Fibroblast of lung (primary cell): ENCODE measurements around the gene CD207.

Experiments used
- CTCF ChIP-seq, 2 donors: IDR thresholded peaks in 1 of 2; conservative IDR thresholded peaks in 1 of 2; 1 replicate in 1 of 2; 2 replicates in 1 of 2; pipeline ENCODE4 v1.5.1; 2011 to 2012; ENCODE audit warnings: low read length in 2 of 2, control low read depth in 1 of 2, inconsistent platforms in 1 of 2, low read depth in 1 of 2, mild to moderate bottlenecking in 1 of 2
- EZH2 ChIP-seq: IDR thresholded peaks from 2 replicates; pipeline ENCODE4 v1.5.1; 2012; ENCODE audit warnings: low read length, control low read depth, mild to moderate bottlenecking; ENCODE audit errors: missing control alignments

- TF ChIP-seq CTCF (conservative IDR thresholded peaks at IDR 0.05 in 1 of 2, IDR thresholded peaks at IDR 0.05 in 1 of 2; ENCODE audit: low read depth in 1 of 2, low read length in 2 of 2): no peak
- TF ChIP-seq EZH2: no peak
Measured at GRCh38 chr2:70816726-70817125, 18.9 kb downstream of the CD207 start.
